GM18858 (cell line): ENCODE data around the gene MATN1.

Experiments
- ATAC-seq: cut with Tn5 transposase; IDR thresholded peaks from one replicate; pipeline ENCODE4 v1.9.1; 2021; ENCODE audit not compliant: unreplicated experiment

Gene MATN1

GRCh38 chr1:30745156-30745833 is 21.9 kb upstream of the MATN1 start:
- ATAC-seq: no peak

GRCh38 chr1:30744060-30744756 is 20.8 kb upstream of the MATN1 start:
- no peak for ATAC-seq

DNA sequence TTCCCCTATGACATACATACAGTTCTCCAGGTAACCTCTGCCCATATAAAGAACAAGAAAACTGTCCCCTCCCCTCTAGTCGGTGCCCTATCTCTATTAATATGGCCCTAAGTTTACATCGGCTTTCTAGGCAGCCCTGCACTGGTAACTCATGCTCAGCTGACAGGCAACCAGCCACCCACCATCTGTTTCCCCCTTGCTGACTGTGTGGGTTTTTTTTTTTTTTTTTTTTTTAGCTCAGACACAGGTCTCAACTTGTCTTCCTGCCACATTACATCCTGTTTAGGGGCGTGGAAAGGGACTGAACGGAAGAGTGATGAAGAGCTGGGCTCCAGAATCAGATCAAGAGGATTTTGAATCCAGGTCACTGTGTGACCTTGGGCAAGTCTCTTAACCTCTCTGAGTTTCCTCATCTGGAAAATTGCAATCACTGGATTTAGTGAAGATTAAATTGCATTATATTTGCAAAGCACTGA is 20.2 kb upstream of the MATN1 start:
- ATAC-seq: no peak

GRCh38 chr1:30742963-30743559 is 19.7 kb upstream of the MATN1 start:
- no peak for ATAC-seq

GRCh38 chr1:30742300-30742962 is 19.0 kb upstream of the MATN1 start:
- no peak for ATAC-seq

DNA sequence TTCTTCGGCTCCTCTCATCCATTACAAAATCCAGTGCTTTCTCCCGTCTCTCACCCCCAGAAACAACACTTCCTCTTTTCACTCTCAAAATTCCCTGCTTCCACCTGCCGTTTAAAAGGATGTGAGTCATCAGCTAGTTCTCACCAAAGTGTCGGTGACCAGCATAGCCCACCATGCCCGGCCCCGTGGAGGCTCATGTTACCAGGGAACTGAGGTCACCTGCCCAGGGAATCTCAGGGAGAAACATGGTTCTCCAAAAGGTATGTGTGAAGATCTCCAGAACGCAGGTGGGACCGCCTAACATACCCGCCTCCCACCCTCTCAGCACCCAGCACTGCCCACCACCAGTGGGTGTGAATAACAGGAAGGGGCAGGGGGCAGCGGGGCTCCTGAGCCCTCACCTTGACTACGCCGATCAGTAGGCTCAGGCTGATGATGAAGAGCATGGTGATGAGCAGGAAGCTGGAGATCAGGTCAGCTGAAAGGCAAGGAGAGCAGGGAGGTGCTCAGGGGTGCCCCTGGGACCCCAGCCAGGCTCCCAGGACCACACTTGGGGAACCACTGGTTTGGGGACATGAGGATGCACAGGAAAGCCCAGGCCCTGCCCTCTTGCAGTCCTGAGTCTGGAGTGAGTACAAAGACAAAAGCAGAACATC is 18.0 kb upstream of the MATN1 start:
- no peak for ATAC-seq

- no peak for ATAC-seq
These were observed 17.2 kb upstream of the MATN1 start for GRCh38 chr1:30740251-30741238.

GRCh38 chr1:30739601-30740000 is 16.2 kb upstream of the MATN1 start:
- ATAC-seq: no peak

DNA sequence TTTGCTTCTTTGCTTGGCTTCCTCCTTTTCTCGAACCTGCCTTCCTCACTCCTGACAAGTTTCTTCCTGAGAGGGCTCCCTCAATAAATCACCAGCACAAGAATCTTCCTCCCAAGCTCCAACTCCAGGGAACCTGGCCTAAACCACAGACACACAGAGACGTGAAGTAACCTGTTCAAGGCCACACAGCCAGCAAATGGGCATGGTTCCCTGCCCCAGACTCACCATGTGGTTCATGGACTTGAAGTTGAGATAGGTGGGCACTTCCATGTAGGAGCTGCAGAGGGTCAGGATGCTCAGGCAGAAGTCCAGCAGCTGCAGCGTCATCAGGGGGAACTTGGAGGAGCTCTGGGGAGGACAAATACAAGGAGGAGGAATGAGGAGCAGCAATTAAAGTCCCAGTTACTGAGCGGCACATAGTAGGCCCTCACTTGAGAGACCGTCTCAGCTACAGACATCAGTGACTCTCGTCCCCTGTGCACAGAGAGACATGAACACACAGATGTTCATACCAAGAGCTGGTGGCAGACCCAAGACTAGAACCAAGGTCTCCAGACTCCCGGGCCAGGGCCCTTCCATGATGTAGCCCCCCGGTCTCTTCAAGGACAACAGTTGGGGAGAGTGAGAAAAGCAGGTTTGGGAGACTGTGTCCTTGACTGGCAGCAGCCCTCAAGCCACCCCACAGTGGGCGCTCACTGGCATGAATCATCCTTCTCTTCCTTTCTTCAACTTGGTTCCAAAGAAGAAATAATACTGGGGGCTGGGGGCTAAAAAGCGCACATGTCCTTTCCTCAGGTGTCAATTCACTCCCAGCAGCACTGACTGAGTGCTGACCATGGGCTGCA is 15.6 kb upstream of the MATN1 start:
- ATAC-seq: no peak

DNA sequence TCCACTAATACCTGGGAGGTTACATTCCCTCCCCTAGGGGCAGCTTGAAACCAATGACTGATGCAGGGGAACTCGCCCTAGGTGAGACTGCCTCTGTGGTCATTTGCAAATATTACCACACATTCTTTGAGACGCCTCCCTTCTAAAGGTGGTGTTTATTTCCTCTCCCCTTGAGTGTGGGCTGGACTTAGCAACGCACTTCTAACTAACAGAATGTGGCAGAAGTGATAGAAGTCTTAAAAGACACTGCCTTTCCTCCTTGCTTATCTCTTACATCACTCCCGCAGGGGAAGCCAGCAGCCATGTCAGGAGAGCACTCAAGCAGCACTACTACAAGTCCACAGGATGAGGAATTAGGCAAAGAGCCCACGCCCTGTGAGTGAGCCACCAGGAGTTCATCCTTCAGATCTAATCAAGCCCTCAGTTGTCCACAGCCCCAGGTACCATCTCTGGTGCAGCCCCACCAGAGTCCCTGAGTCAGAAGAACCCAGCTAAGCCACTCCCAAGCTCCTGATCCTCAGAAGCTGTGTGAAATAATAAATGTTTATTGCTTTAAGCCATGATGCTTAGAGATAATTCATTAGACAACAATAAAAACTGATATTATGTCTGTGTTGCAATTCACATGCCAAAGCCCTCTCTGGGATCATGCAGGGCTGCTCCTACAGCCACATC is 14.8 kb upstream of the MATN1 start:
- ATAC-seq: no peak

GRCh38 chr1:30737357-30738039 is 14.1 kb upstream of the MATN1 start:
- no peak for ATAC-seq

- ATAC-seq: no peak
These were observed 12.5 kb upstream of the MATN1 start for GRCh38 chr1:30735668-30736498.

GRCh38 chr1:30735124-30735523 is 11.7 kb upstream of the MATN1 start:
- ATAC-seq: no peak

- no peak for ATAC-seq
These were observed 11.2 kb upstream of the MATN1 start for GRCh38 chr1:30734580-30734979.

DNA sequence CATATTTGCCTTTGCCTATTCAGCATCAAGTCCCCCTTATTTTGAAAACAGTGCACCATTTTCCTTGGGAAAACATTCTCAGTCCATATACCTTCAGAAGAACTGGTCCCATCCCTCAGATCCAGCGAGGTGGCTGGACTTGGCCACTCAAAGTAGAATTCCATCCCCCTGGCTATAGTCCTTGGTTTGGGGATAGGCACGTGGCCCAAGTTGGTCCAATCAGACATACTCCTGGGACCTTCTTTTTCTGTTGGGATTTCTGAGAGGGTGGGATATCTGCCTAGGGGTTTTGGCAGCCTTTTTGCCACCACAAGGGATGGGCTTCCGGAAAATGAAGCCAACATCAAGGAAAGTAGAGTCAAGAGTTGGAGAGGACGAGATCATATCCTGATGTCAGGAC is 10.7 kb upstream of the MATN1 start:
- ATAC-seq: no peak

DNA sequence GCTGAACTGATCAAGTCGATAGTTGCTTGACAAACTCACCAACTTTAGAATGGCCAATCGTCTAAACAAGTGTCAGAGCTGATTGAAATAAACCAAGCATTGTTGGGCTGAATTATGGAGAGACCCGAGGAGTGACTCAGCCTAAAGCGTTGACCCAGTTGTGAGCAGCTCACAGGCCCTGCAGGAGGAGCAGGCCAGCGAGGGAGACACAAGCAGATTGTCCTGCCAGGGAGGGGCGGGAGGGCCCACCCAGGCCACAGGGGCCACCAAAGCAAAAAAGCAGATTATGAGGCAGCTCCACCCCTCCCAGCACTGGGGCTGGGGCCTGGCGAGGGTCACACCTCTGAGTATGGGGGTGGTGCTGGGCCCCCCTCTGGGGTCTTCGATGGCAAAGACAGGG is 10.1 kb upstream of the MATN1 start:
- no peak for ATAC-seq
